ENCODE measurements around the gene PBRM1. TPM values are rescaled to one million over a fixed set of nuclear protein-coding genes. Genes with fewer than 3 reads are reported as not detected.
A peak's percentile ranks its signal among the peaks of the same experiment; 100 is the strongest.
"Not testable (repeated sequence)": the region's sequence is repeated elsewhere in the genome, so short reads cannot be mapped to it uniquely, and the experiment has no call there.

The PBRM1 gene
- total RNA-seq, 1 donor from 2014 or later, result 107 TPM

DNA sequence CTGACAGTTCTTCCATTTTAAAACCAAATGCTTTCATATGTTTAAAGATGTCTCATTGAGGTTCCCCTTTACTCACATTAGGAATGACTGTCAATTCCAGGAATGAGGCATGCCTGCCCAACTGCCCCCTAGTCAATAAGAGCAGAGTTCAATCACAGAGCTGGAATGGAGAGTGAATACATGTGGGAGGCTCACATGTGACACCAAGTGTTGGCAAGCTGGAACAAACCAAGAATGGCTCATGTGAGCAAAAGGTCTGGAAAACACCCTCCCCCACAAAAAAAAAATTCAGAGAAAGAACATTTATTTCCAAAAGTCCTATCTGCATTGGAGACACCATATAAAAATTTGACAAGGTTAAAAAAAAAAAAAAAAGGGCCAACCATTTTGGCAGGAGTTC lies 3.7 kb downstream of the PBRM1 start:
- H3K36me3 Mint-ChIP-seq (ENCODE audit: low read depth), result peaks cover 17% of the 10 kb centered on the region
- no peak overlapping the region for H3K27ac Mint-ChIP-seq (ENCODE audit: unreplicated experiment)
- H3K4me3 Mint-ChIP-seq, result peak overlapping the region; percentile 65
- peaks cover 50% of the 10 kb centered on the region for H3K4me1 Mint-ChIP-seq
- TF ChIP-seq, protein P1, sequence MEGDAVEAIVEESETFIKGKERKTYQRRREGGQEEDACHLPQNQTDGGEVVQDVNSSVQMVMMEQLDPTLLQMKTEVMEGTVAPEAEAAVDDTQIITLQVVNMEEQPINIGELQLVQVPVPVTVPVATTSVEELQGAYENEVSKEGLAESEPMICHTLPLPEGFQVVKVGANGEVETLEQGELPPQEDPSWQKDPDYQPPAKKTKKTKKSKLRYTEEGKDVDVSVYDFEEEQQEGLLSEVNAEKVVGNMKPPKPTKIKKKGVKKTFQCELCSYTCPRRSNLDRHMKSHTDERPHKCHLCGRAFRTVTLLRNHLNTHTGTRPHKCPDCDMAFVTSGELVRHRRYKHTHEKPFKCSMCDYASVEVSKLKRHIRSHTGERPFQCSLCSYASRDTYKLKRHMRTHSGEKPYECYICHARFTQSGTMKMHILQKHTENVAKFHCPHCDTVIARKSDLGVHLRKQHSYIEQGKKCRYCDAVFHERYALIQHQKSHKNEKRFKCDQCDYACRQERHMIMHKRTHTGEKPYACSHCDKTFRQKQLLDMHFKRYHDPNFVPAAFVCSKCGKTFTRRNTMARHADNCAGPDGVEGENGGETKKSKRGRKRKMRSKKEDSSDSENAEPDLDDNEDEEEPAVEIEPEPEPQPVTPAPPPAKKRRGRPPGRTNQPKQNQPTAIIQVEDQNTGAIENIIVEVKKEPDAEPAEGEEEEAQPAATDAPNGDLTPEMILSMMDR (conservative IDR thresholded peaks at IDR 0.05), result no peak
- no peaks in the 10 kb centered on the region for H3K9me3 Mint-ChIP-seq
- DNase-seq (ENCODE audit: low read depth, low spot score), result no peak
- H3K27me3 Mint-ChIP-seq (ENCODE audit: low read depth), result no peaks in the 10 kb centered on the region

DNA sequence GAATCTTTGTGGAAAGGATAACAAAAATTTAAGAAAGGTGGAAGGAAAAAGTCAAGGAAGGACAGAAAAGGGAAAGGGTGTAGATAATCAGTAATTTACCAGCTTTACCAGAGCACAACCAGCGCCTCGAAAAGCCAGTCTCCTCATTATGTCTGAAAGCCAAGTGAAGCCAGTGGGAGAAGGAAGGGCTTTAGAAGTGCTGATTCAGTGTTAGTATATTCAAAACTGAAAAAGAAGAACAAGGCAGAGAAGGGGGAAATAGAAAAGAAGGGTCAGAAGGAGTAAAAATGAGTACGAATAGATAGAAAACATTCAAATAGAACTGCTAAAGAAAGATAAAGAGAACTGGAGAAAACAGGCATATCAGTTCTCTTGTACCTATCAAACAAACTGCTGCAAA lies 4.1 kb downstream of the PBRM1 start:
- H3K27me3 Mint-ChIP-seq (ENCODE audit: low read depth), result no peaks in the 10 kb centered on the region
- no peak overlapping the region for H3K27ac Mint-ChIP-seq (ENCODE audit: unreplicated experiment)
- peaks cover 46% of the 10 kb centered on the region for H3K4me1 Mint-ChIP-seq
- DNase-seq (ENCODE audit: low read depth, low spot score), result no peak
- H3K4me3 Mint-ChIP-seq, result peak overlapping the region; percentile 65
- H3K9me3 Mint-ChIP-seq, result no peaks in the 10 kb centered on the region
- TF ChIP-seq, protein P1 (conservative IDR thresholded peaks at IDR 0.05), result no peak
- H3K36me3 Mint-ChIP-seq (ENCODE audit: low read depth), result peaks cover 21% of the 10 kb centered on the region

DNA sequence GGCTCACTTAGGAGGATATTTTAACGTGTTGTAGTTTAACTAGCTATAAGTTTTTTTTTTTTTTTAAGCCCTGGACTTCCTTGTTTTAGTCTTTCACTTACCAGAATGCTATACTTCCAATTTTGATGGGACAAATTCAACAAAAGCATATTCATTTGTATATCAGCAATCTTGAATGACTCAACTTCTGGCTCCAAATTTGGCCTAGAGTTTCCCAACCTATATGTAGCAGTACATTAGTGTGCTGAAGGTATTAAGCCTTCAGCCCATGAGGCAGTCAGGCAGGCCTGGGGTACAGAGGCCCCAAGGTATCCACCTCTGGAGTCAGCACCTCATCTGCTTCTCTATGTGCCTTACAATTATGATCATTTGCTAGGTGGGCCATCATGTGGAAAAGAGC lies 5.9 kb downstream of the PBRM1 start:
- no peak overlapping the region for H3K27ac Mint-ChIP-seq (ENCODE audit: unreplicated experiment)

DNA sequence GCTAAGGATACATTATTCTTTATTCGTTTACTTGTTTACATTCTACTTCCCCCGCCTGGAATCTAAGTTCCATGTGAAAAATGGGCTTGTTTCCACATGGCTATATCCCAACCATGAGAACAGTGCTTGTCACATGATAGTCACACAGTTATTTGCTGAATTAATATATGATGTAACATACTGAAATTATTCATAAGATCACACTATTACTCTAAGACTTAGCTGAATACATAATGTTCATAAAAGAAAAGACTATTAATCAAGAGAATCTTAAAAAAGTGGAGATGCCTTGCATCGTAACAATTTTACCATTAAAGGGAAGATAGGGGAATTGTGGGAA lies 6.5 kb downstream of the PBRM1 start:
- no peak overlapping the region for H3K4me3 Mint-ChIP-seq
- no peak overlapping the region for H3K27ac Mint-ChIP-seq (ENCODE audit: unreplicated experiment)
- no peak for DNase-seq (ENCODE audit: low read depth, low spot score)
- peaks cover 23% of the 10 kb centered on the region for H3K36me3 Mint-ChIP-seq (ENCODE audit: low read depth)
- H3K4me1 Mint-ChIP-seq, result peaks cover 25% of the 10 kb centered on the region
- H3K27me3 Mint-ChIP-seq (ENCODE audit: low read depth), result no peaks in the 10 kb centered on the region
- TF ChIP-seq, protein P1 (conservative IDR thresholded peaks at IDR 0.05), result no peak
- no peaks in the 10 kb centered on the region for H3K9me3 Mint-ChIP-seq

More for the DNA sequence above, 5.9 kb downstream of the PBRM1 start:
- no peak for DNase-seq (ENCODE audit: low read depth, low spot score)
- Mint-ChIP-seq H3K9me3 (no peaks in the 10 kb centered on the region), H3K36me3 (ENCODE audit: low read depth) (peaks cover 23% of the 10 kb centered on the region), H3K27me3 (ENCODE audit: low read depth) (no peaks in the 10 kb centered on the region), H3K4me3 (peak overlapping the region; percentile 67), H3K4me1 (peaks cover 31% of the 10 kb centered on the region)
- TF ChIP-seq, protein P1 (conservative IDR thresholded peaks at IDR 0.05), result no peak

GRCh38 chr3:52678265-52679198 lies 7.2 kb downstream of the PBRM1 start:
- TF ChIP-seq, protein P1 (conservative IDR thresholded peaks at IDR 0.05), result no peak
- Mint-ChIP-seq H3K36me3 (ENCODE audit: low read depth) (peaks cover 23% of the 10 kb centered on the region), H3K4me1 (peaks cover 20% of the 10 kb centered on the region), H3K27ac (ENCODE audit: unreplicated experiment) (no peak overlapping the region), H3K27me3 (ENCODE audit: low read depth) (no peaks in the 10 kb centered on the region), H3K4me3 (no peak overlapping the region), H3K9me3 (no peaks in the 10 kb centered on the region)
- no peak for DNase-seq (ENCODE audit: low read depth, low spot score)

GRCh38 chr3:52676201-52676600 lies 9.5 kb downstream of the PBRM1 start:
- H3K27me3 Mint-ChIP-seq (ENCODE audit: low read depth); H3K4me3 Mint-ChIP-seq; H3K9me3 Mint-ChIP-seq; H3K4me1 Mint-ChIP-seq; DNase-seq (ENCODE audit: low read depth, low spot score); H3K27ac Mint-ChIP-seq (ENCODE audit: unreplicated experiment): not testable (repeated sequence)
- H3K36me3 Mint-ChIP-seq (ENCODE audit: low read depth), result peaks cover 26% of the 10 kb centered on the region
